Keratinocyte (primary cell): ENCODE measurements around the gene MYL12A. TPM values are rescaled to one million over a fixed set of nuclear protein-coding genes. Genes with fewer than 3 reads are reported as not detected.

Experiments used
- DNase-seq: peaks from one replicate; pipeline ENCODE4 v3.0.0-alpha.2; 2011; ENCODE audit warnings: low read depth, missing footprints, low spot score
- FAIRE-seq: peaks from 2 replicates; lab custom pipeline; 2011; peaks lifted over from hg19 to GRCh38; lab: Jason Lieb, UNC
- H2AFZ ChIP-seq: 2 replicates; pipeline ENCODE4 v1.6.0; 2012; ENCODE audit warnings: low read length, control low read depth, inconsistent platforms; ENCODE audit not compliant: control insufficient read depth
- H3K27ac ChIP-seq: 2 replicates; pipeline ENCODE4 v1.5.1; 2011; ENCODE audit warnings: low read length; ENCODE audit not compliant: control insufficient read depth, insufficient read depth
- H3K27me3 ChIP-seq: 3 replicates; pipeline ENCODE4 v1.6.0; 2011; ENCODE audit warnings: low read length; ENCODE audit not compliant: control insufficient read depth, insufficient read depth; ENCODE audit errors: extremely low read depth
- H3K36me3 ChIP-seq, 2 experiments: 2 replicates in 1 of 2; 3 replicates in 1 of 2; pipeline ENCODE4 v1.5.1; 2011; ENCODE audit warnings: low read length in 2 of 2, mild to moderate bottlenecking in 1 of 2; ENCODE audit not compliant: control insufficient read depth in 2 of 2, insufficient read depth in 2 of 2; ENCODE audit errors: extremely low read depth in 1 of 2
- H3K4me1 ChIP-seq: 3 replicates; pipeline ENCODE4 v1.5.1; 2011; ENCODE audit warnings: low read length; ENCODE audit not compliant: control insufficient read depth, insufficient read depth; ENCODE audit errors: extremely low read depth
- H3K4me2 ChIP-seq: 3 replicates; pipeline ENCODE4 v1.6.0; 2011; ENCODE audit warnings: low read depth, low read length; ENCODE audit not compliant: control insufficient read depth, insufficient read depth; ENCODE audit errors: extremely low read depth
- H3K4me3 ChIP-seq, 3 experiments: fragments of 200-600 bp in 1 of 3; sonication (generic) in 1 of 3; 2 replicates in 2 of 3; 3 replicates in 1 of 3; pipeline ENCODE4 v1.5.1; 2011 to 2016; ENCODE audit warnings: low read length in 3 of 3, mild to moderate bottlenecking in 3 of 3, control low read depth in 2 of 3, inconsistent platforms in 1 of 3, low read depth in 1 of 3, mixed read lengths in 1 of 3, mixed run types in 1 of 3, moderate library complexity in 1 of 3; ENCODE audit not compliant: control insufficient read depth in 2 of 3, insufficient read depth in 2 of 3; ENCODE audit errors: extremely low read depth in 1 of 3
- H3K79me2 ChIP-seq: 2 replicates; pipeline ENCODE4 v1.6.0; 2012; ENCODE audit warnings: low read length; ENCODE audit not compliant: control insufficient read depth, insufficient read depth
- H3K9ac ChIP-seq: 3 replicates; pipeline ENCODE4 v1.6.0; 2011; ENCODE audit warnings: low read length; ENCODE audit not compliant: control insufficient read depth, insufficient read depth; ENCODE audit errors: extremely low read depth
- H3K9me1 ChIP-seq: 3 replicates; pipeline ENCODE4 v1.6.0; 2011; ENCODE audit warnings: low read length; ENCODE audit not compliant: control insufficient read depth, insufficient read depth; ENCODE audit errors: extremely low read depth
- H3K9me3 ChIP-seq: 2 replicates; pipeline ENCODE4 v1.5.1; 2012; ENCODE audit warnings: low read depth, low read length; ENCODE audit not compliant: control insufficient read depth
- H4K20me1 ChIP-seq: 3 replicates; pipeline ENCODE4 v1.6.0; 2011; ENCODE audit warnings: low read length; ENCODE audit not compliant: control insufficient read depth, insufficient read depth; ENCODE audit errors: extremely low read depth
- EZH2 ChIP-seq: IDR thresholded peaks from one replicate; pipeline ENCODE4 v1.6.1; 2012; ENCODE audit warnings: inconsistent platforms, mild to moderate bottlenecking, low read length, moderate library complexity
- dilution Hi-C: fragments of 300-500 bp; cut with MboI; formaldehyde crosslinking; loops from one replicate; pipeline ENCODE4 v1.7.0; 2020; ENCODE audit warnings: low sequenced_read_pairs; ENCODE audit not compliant: extremely low pct_ligation_motif_present
- polyA plus RNA-seq, 5 experiments: library from polyadenylated mRNA; depleted of rRNA in 3 of 5; stranded (reverse) in 3 of 5; stranded (forward) in 1 of 5; unstranded in 1 of 5; fragments of >200 nt; gene quantifications; 1 replicate in 1 of 5; 2 replicates in 3 of 5; 3 replicates in 1 of 5; pipeline versions ENCODE4 v1.2.1 to v1.2.3, GENCODE V29; 2011 to 2012; ENCODE audit warnings: missing spikeins in 2 of 5, low read depth in 1 of 5, low replicate concordance in 1 of 5
- TF ChIP-seq, protein P1 (sequence below), 3 experiments: IDR thresholded peaks in 1 of 3; conservative IDR thresholded peaks in 1 of 3; optimal IDR thresholded peaks in 1 of 3; 2 replicates in 2 of 3; 3 replicates in 1 of 3; pipeline versions ENCODE3 to v1.5.1; 2011; ENCODE audit warnings: low read length in 3 of 3, mild to moderate bottlenecking in 3 of 3, moderate library complexity in 2 of 3, control low read depth in 1 of 3, inconsistent platforms in 1 of 3; ENCODE audit not compliant: insufficient read depth in 2 of 3; ENCODE audit errors: extremely low read depth in 1 of 3

MYL12A gene
- polyA plus RNA-seq, 1 donor (not counting 4 experiments of a cell fraction or from before 2014, with no cell fraction given): 759 TPM

DNA sequence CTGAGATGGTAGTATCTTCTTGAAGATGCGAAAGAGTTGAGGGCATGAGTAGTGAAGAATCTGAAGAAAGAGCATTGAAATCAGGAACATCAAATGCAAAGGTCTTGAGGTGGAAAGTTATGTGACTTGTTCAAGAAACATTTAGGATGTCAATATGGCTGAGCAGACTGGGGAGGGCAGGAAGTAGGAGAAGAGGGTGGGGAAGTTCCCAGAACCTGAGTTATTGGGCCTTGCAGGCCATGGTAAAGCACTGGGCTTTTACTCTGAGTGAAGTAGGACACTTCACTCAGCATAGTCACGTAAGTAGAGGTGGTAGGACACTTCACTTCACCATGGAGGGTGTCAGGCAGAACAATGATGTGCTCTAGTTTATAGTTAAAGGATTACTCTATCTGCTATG lies 11.8 kb upstream of the MYL12A start:
- H3K9me3 ChIP-seq: no peaks in the 10 kb centered on the region
- no peaks in the 10 kb centered on the region for H3K4me1 ChIP-seq
- no peak overlapping the region for H3K4me3 ChIP-seq
- FAIRE-seq: no peak
- no peak overlapping the region for H3K27ac ChIP-seq
- H2AFZ ChIP-seq: no peak overlapping the region
- dilution Hi-C loops: no loop called here
- no peaks in the 10 kb centered on the region for H3K36me3 ChIP-seq
- no peaks in the 10 kb centered on the region for H3K27me3 ChIP-seq
- no peak for TF ChIP-seq EZH2
- TF ChIP-seq, protein P1, sequence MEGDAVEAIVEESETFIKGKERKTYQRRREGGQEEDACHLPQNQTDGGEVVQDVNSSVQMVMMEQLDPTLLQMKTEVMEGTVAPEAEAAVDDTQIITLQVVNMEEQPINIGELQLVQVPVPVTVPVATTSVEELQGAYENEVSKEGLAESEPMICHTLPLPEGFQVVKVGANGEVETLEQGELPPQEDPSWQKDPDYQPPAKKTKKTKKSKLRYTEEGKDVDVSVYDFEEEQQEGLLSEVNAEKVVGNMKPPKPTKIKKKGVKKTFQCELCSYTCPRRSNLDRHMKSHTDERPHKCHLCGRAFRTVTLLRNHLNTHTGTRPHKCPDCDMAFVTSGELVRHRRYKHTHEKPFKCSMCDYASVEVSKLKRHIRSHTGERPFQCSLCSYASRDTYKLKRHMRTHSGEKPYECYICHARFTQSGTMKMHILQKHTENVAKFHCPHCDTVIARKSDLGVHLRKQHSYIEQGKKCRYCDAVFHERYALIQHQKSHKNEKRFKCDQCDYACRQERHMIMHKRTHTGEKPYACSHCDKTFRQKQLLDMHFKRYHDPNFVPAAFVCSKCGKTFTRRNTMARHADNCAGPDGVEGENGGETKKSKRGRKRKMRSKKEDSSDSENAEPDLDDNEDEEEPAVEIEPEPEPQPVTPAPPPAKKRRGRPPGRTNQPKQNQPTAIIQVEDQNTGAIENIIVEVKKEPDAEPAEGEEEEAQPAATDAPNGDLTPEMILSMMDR (optimal IDR thresholded peaks at IDR 0.05 in 1 of 3, IDR thresholded peaks at IDR 0.05 in 1 of 3, conservative IDR thresholded peaks at IDR 0.05 in 1 of 3; ENCODE audit: extremely low read depth in 1 of 3, insufficient read depth in 2 of 3, low read length in 3 of 3): no peak
- H3K79me2 ChIP-seq: no peaks in the 10 kb centered on the region
- no peaks in the 10 kb centered on the region for H3K9me1 ChIP-seq
- H4K20me1 ChIP-seq: no peaks in the 10 kb centered on the region
- no peak for DNase-seq
- no peak overlapping the region for H3K9ac ChIP-seq
- no peak overlapping the region for H3K4me2 ChIP-seq

DNA sequence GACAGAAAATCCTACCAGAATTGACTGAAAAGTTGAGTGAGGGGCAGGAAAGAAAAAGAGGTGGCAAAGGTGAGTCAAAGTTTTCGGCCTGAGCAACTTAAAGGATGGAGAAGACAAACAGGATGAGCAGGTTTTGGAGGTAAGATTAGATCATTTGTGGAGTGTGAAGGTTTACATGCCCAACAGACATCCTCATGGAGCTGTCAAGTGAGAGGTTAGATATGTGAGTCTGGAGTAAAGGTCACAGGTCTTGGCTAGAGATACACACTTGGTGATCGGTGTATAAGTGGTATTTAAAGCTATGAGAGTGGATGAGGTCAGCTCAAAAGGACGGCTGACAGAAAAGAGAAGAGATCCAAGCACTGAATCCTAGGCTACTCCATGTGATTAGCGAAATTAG lies 11.1 kb upstream of the MYL12A start:
- Histone ChIP-seq H2AFZ (no peak overlapping the region), H3K9ac (no peak overlapping the region), H3K4me2 (no peak overlapping the region), H3K9me1 (no peaks in the 10 kb centered on the region), H3K4me1 (no peaks in the 10 kb centered on the region), H4K20me1 (no peaks in the 10 kb centered on the region), H3K36me3 (no peaks in the 10 kb centered on the region), H3K27ac (no peak overlapping the region), H3K79me2 (no peaks in the 10 kb centered on the region), H3K27me3 (no peaks in the 10 kb centered on the region), H3K4me3 (no peak overlapping the region), H3K9me3 (no peaks in the 10 kb centered on the region)
- DNase-seq: no peak
- TF ChIP-seq, protein P1 (optimal IDR thresholded peaks at IDR 0.05 in 1 of 3, IDR thresholded peaks at IDR 0.05 in 1 of 3, conservative IDR thresholded peaks at IDR 0.05 in 1 of 3; ENCODE audit: extremely low read depth in 1 of 3, insufficient read depth in 2 of 3, low read length in 3 of 3): no peak
- no peak for TF ChIP-seq EZH2
- dilution Hi-C loops: no loop called here
- no peak for FAIRE-seq
